SW480 (cell line): Measurements from ENCODE around the gene CKS1B.

Experiments
- DNase-seq: peaks from one replicate; pipeline ENCODE4 v3.0.0-alpha.2; 2016; ENCODE audit warnings: low spot score

CKS1B gene

DNA sequence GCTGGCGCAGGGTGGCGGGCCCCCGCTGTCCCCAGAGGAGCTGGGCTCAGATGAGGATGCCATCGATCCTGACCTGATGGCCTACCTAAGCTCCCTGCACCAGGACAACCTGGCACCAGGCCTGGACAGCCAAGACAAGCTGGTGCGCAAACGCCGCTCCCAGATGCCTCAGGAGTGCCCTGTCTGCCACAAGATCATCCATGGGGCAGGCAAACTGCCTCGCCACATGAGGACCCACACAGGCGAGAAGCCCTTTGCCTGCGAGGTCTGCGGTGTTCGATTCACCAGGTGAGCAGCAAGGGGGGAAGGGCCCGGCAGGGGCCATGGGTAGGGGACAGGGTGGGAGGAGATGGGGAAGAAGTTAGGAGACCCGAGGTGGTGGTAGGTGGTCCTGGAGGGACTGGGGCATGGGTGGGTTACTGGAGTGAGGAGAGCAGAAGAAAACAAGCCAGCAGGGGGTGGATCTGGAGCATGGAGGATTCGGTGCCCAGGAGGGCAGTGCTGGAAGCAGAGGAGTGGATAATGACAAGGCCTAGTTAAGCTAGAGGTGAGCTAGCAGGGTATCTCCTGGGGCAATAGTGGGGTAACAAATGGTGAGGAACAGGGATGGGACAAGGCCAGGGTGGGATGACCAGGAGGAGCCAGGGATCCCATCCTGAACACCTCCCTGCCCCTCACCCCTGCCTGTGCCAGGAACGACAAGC, 41.2 kb downstream of the CKS1B start:
- DNase-seq, result no peak

DNA sequence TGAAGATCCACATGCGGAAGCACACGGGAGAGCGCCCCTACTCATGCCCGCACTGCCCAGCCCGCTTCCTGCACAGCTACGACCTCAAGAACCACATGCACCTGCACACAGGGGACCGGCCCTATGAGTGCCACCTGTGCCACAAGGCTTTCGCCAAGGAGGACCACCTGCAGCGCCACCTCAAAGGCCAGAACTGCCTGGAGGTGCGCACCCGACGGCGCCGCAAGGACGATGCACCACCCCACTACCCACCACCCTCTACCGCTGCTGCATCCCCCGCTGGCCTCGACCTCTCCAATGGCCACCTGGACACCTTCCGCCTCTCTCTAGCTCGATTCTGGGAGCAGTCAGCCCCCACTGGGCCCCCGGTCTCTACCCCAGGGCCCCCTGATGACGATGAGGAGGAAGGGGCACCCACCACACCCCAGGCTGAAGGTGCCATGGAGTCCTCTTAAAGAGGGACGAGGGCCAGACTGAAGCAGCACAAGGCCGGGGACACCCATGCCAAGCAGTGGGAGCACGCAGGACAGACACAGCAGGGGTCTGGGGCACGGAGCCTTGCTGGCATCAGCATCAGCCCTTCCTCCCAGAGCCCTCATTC, 41.9 kb downstream of the CKS1B start:
- DNase-seq, result no peak

DNA sequence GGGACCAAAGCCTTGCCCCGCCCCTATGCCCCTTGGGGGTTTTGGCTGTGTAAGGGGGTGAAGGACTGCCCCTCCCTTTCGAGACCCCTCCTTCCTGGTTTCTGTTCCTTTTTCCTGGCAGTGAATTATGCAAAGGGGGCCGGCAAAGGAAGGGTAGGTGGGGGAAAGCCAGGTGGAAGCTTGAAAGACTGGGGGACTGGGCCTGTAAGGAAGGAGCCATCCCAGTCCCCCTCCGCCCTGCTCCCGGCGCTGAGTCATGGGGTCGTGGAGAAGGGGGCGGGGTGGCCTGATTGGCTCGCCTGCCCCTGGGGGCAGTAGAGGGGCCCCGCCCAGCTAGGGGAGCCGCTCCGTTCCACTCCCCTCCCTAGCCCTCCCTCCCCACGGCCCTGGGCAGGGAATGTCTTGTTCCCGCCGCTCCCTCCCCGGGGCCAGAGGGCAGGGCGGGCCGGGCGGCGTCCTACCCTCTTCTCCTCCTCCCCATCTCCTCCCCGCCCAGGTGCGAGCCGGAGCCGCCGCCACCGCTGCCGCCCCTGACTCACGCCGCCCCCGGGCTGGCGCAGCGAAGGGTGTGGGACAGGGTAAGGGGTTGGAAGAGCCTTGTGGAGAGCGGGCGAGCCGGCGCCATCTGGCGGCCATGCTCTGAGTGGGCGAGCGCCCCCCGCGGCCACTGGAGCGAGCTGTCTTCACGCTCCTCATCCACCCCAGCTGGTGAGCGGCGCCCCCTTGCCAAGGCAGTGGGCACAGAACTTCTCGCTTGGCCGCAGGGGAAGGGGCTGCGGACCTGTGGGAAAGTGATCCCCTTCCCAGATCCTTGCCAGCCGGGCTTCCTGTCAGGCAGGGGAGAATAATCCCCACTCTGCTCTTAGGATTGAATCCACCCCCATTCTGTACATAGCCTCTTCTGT, 42.8 kb downstream of the CKS1B start:
- DNase-seq, result peak; percentile 92

DNA sequence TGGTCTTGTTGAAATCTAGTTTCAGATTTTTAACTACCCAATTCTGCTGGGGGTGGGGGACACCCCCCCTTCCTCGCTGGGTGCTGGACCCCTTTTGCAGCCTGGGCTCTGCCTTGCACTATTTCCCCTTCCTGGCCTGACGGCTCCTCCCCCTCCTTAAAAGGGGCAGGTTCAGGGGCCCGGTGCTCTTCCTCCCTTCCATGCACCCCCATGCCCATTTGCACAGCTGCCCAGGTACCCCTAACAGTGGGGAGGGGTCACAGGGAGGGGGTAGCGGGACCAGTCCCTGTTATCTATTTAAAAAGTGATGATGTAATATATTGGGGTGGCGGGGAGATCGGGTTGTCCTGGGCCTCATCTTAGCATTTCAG, 43.5 kb downstream of the CKS1B start:
- no peak for DNase-seq

DNA sequence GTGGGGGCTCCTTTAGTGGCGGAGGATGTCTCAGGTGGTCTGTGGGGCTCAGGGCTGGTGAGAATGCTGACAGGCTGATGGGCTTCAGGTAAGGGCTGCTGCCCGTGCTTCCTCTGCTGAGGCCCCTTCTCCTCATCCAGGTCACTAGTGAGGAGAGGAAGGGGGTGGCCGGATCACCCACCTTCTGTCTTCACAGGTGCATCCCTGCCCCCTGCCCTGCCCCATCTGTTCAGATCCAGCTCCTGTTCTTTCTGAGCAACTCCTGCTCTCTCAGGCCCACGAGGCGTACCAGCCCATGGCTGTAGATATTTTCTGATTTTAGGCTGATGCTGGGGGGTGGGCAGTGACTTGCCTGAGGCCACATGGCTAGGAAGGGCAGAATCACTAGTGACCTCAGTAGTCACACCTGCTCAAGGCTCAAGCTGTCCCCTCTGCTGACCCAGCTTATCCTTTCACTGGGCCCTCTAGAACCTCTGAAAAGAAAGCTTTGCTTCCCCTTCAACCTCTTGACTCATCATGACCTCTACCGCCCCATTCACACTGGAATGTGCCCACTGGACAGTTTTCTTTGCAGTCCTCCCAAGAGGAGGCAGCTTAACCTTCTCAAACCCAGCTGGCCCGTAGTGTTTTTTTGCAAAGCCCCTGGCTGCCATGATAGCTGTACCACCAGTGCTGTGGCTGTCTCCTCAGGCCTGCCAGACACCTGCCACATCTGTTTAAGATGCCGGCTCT, 44.3 kb downstream of the CKS1B start:
- DNase-seq, result no peak

DNA sequence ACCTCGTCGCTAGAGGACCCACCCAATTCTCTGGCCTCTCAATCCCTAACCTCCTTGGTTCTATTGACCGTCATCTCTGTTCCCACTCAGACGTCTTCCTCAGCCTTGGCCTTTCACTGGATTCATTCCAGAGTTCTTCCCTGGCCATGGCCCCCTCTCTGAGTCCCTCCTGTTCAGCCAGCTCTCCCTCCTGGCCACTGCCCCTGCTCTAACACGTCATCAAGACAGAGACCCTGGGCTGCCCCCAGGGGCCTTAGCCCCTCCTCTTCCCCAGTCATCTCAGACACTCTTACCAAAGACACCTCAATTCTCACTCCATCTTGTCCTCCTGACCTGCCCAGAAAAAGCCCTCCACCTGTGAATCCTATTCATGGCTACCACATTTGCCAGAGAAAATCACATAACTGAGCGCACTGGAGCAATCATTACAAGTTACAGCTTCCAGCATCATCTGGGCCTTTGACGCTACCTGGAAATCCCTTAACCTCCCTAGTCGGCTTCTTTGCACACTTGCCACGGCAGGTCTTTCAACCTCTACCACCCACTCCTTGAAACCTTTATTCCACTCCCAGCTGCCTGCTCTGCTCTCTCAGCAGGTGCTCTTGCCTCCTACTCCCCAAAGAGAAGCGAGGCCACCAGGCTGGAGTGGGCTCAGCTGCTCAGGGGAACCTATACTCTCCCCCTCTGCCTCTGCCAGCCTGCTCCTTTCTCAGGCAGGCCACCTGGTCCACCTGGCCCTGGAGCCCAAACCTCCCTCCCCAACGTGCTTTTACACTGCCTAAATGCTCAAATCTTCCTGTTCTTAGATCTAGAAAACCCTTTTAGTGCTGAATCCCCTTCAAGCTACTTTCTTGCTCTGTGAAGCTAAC, 45.1 kb downstream of the CKS1B start:
- no peak for DNase-seq

DNA sequence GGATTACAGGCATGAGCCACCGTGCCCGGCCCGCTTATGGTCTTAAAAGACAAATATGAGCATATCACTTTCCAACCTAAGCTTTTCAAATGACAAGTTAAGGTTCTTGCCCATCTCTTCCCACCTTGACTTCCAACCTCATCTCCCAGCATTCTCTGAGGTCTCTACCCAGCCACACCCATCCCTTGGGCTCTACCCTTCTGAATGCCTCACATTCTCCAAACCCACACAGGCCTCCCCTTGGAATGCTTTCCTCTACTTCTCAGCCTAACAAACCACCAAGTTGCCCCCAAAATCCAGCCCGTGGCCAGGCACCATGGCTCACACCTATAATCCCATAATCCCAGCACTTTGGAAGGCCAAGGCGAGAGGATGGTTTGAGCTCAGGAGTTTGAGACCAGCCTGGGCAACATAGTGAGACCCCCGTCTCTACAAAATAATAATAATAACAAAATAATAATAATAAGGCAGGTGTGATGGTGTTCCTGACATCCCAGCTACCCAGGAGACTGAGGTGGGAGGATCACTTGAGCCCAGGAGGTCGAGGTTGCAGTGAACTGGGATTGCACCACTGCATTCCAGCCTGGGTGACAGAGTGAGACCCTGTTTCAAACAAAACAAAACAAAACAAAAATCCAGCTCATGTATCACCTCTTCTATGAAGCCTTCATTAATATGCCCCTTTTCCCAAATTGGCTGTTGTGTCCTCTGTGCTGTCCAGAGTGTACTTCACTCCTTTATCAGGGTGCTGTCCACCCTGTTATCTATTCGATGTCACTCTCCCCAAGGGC, 47.9 kb downstream of the CKS1B start:
- peak; percentile 40 for DNase-seq

DNA sequence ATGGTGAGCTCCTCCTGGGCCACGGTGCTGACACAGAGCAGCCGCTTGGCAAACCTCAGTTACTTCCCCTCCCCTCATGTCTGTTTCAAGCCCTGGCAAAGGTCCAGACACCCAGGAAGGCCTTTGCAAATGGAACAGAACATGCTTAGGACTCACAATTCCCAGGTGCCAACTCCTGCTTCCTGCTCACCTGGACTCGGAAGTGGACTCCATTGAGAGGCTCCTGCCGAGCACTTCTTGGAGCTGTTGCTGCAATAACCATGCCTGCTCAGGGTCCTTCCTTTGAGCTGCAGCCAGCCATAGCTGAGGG, 48.4 kb downstream of the CKS1B start:
- DNase-seq, result no peak

DNA sequence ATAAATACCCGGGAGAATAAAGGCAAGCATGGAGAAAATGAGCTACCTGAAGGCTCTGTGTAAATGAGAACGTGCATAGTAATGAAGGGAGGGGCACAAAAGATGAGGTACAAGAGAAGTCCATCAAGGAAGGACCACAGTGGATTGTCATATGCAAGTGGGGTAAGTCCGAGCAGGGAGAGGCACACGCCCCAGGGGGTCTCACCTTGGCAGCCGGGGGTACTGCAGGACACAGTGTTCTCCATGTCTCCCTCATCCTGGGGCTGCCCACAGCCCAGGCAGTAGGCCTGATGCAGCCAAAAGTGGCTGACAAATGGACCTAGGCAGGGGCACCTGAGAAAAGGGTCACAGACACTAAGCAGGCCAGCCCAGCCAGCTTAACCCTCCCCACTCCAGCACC, 49.1 kb downstream of the CKS1B start:
- DNase-seq, result no peak

DNA sequence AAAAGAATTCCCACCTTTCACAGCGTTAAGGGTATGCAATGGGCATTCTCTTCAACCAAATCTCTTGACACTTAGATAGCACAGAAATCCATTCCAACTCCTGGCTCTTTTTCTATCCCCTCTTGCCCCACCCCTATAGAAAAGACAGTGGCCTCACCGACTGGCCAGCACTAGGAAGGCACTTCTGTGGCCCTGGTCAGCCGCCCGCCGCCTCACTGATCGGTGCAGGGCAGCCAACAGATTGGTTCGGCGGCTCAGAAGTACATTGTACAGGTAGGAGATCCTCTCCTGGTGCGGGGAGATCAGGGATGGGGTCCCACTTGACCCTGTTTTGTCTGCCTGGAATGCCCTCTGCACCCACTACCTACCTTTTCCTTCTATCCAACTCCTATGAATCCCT, 49.8 kb downstream of the CKS1B start:
- DNase-seq, result no peak

DNA sequence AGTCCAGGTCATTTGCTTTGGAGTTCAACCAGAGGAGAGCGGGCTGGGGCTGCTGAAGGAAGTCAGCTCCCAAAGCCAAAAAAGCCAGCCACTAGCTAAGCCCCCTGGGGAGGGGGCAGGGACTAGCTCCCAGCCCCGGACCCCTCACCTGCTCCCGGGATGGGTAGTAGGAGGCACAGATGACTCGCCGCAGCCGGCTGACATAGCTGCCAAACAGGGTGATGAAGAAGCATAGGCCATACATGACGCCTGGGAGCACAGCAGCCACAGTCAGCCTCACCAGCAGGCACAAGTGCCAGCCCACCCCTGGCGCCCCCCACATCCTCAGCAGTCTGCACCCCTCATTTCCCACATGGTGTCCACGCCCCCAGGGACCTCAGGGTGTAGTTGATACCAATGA, 51.7 kb downstream of the CKS1B start:
- no peak for DNase-seq

DNA sequence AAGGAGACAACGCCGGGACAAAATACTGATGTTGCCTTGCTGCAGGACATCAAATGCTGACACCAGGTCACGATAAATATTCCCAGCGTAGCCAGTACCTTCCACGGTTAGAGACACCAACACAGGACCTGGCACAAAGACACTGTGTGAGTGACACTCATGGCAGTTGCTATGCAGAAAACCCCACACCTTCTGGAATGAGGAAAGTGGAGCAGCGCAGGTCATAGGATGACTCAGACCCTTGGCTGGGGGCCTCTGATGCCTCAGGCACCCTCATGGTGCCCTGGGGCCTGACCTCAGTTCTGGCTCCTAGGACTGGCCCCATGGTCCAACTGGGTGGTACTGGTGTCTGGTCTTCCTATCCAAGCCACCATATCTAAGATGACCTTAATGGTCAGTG, 52.1 kb downstream of the CKS1B start:
- DNase-seq, result no peak
